HepG2 (cell line): ENCODE data around the gene CTNNA3.

Experiments
- ATRX ChIP-seq: sonication (generic); formaldehyde crosslinking; IDR thresholded peaks from 2 replicates; pipeline ENCODE4 v1.4.0; 2020; ENCODE audit warnings: missing genetic modification reagents, borderline replicate concordance
- KDM4B ChIP-seq: sonication (generic); formaldehyde crosslinking; IDR thresholded peaks from 2 replicates; pipeline ENCODE4 v1.4.0; 2020; ENCODE audit warnings: missing genetic modification reagents
- NFE2L1 ChIP-seq: sonication (generic); formaldehyde crosslinking; IDR thresholded peaks from 2 replicates; pipeline ENCODE4 v1.4.0; 2020; ENCODE audit warnings: missing genetic modification reagents, mild to moderate bottlenecking, borderline replicate concordance
- NR2F1 ChIP-seq, 2 experiments: fragments of 450-650 bp in 1 of 2; formaldehyde crosslinking in 1 of 2; IDR thresholded peaks; 2 replicates each; pipeline versions ENCODE4 v1.5.0 to v1.6.1; 2016 to 2020; ENCODE audit warnings: mild to moderate bottlenecking in 1 of 2, missing compliant biosample characterization in 1 of 2, missing genetic modification reagents in 1 of 2, moderate library complexity in 1 of 2
- REST ChIP-seq, 2 experiments: IDR thresholded peaks; 2 replicates each; pipeline ENCODE4 v1.6.1; 2011 to 2012; ENCODE audit warnings: low read length in 2 of 2, borderline replicate concordance in 1 of 2, low read depth in 1 of 2, mild to moderate bottlenecking in 1 of 2, moderate library complexity in 1 of 2
- TARDBP ChIP-seq: sonication (generic); formaldehyde crosslinking; IDR thresholded peaks from 2 replicates; pipeline ENCODE4 v1.8.0; 2022; ENCODE audit warnings: mild to moderate bottlenecking, missing genetic modification reagents
- TCF7 ChIP-seq: sonication (generic); IDR thresholded peaks from 2 replicates; pipeline ENCODE4 v1.6.1; 2016; ENCODE audit warnings: antibody characterized with exemption, low read depth
- ZNF10 ChIP-seq: sonication (generic); formaldehyde crosslinking; IDR thresholded peaks from 2 replicates; pipeline ENCODE4 v1.4.0; 2020; ENCODE audit warnings: mild to moderate bottlenecking, low read depth, missing genetic modification reagents, borderline replicate concordance
- ZNF768 ChIP-seq: sonication (generic); formaldehyde crosslinking; IDR thresholded peaks from 2 replicates; pipeline ENCODE4 v1.4.0; 2020; ENCODE audit warnings: missing genetic modification reagents
- ZNF839 ChIP-seq: sonication (generic); formaldehyde crosslinking; IDR thresholded peaks from 2 replicates; pipeline ENCODE4 v1.4.0; 2020; ENCODE audit warnings: missing genetic modification reagents, mild to moderate bottlenecking, borderline replicate concordance
- TF ChIP-seq, protein P1 (sequence below): fragments of 450-650 bp; IDR thresholded peaks from 2 replicates; pipeline ENCODE4 v1.6.1; 2017; ENCODE audit warnings: mild to moderate bottlenecking
- TF ChIP-seq, protein P2 (sequence below): sonication (generic); formaldehyde crosslinking; IDR thresholded peaks from 2 replicates; pipeline ENCODE4 v1.8.1; 2022; ENCODE audit warnings: mild to moderate bottlenecking, missing genetic modification reagents

GRCh38 chr10:67127441-67127840, 568.6 kb downstream of the CTNNA3 start:
- TF ChIP-seq ZNF768, result no peak
- TF ChIP-seq, protein P1, sequence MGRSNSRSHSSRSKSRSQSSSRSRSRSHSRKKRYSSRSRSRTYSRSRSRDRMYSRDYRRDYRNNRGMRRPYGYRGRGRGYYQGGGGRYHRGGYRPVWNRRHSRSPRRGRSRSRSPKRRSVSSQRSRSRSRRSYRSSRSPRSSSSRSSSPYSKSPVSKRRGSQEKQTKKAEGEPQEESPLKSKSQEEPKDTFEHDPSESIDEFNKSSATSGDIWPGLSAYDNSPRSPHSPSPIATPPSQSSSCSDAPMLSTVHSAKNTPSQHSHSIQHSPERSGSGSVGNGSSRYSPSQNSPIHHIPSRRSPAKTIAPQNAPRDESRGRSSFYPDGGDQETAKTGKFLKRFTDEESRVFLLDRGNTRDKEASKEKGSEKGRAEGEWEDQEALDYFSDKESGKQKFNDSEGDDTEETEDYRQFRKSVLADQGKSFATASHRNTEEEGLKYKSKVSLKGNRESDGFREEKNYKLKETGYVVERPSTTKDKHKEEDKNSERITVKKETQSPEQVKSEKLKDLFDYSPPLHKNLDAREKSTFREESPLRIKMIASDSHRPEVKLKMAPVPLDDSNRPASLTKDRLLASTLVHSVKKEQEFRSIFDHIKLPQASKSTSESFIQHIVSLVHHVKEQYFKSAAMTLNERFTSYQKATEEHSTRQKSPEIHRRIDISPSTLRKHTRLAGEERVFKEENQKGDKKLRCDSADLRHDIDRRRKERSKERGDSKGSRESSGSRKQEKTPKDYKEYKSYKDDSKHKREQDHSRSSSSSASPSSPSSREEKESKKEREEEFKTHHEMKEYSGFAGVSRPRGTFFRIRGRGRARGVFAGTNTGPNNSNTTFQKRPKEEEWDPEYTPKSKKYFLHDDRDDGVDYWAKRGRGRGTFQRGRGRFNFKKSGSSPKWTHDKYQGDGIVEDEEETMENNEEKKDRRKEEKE, result no peak
- no peak for TF ChIP-seq ATRX (CRISPR knock-in tag)
- no peak for TF ChIP-seq TARDBP (CRISPR knock-in tag)
- TF ChIP-seq ZNF839 (CRISPR knock-in tag), result no peak
- TF ChIP-seq TCF7, result no peak
- TF ChIP-seq KDM4B, result no peak
- no peak for TF ChIP-seq ZNF10 (CRISPR knock-in tag)
- no peak for TF ChIP-seq REST (IDR thresholded peaks at IDR 0.05; ENCODE audit: borderline replicate concordance in 1 of 2, low read depth in 1 of 2, low read length in 2 of 2)
- TF ChIP-seq NFE2L1 (CRISPR knock-in tag), result no peak
- TF ChIP-seq, protein P2, sequence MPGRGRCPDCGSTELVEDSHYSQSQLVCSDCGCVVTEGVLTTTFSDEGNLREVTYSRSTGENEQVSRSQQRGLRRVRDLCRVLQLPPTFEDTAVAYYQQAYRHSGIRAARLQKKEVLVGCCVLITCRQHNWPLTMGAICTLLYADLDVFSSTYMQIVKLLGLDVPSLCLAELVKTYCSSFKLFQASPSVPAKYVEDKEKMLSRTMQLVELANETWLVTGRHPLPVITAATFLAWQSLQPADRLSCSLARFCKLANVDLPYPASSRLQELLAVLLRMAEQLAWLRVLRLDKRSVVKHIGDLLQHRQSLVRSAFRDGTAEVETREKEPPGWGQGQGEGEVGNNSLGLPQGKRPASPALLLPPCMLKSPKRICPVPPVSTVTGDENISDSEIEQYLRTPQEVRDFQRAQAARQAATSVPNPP (CRISPR knock-in tag), result no peak
- TF ChIP-seq NR2F1 (CRISPR knock-in tag; IDR thresholded peaks at IDR 0.05), result no peak
